ENCODE data around the gene ABR.
"Not testable (repeated sequence)": the region's sequence is repeated elsewhere in the genome, so short reads cannot be mapped to it uniquely, and the experiment has no call there.

ABR gene

GRCh38 chr17:1067282-1067956, 112.4 kb downstream of the ABR start:
- no peak overlapping the region for H3K4me3 ChIP-seq (ENCODE audit: low read depth, low read length)
- TF ChIP-seq POLR2A (IDR thresholded peaks at IDR 0.05; ENCODE audit: extremely low read depth, insufficient read length), result no peak
- no peak for TF ChIP-seq MAX (IDR thresholded peaks at IDR 0.05; ENCODE audit: low read depth, low read length)
- TF ChIP-seq MYC (IDR thresholded peaks at IDR 0.05; ENCODE audit: low read depth, low read length), result no peak
- no peak for TF ChIP-seq CTCF (IDR thresholded peaks at IDR 0.05; ENCODE audit: low read depth, low read length)
- DNase-seq (ENCODE audit: low read depth), result no peak

- DNase-seq (ENCODE audit: low read depth); H3K4me3 ChIP-seq (ENCODE audit: low read depth, low read length): not testable (repeated sequence)
Observed at GRCh38 chr17:1065416-1065815, 114.4 kb downstream of the ABR start.

DNA sequence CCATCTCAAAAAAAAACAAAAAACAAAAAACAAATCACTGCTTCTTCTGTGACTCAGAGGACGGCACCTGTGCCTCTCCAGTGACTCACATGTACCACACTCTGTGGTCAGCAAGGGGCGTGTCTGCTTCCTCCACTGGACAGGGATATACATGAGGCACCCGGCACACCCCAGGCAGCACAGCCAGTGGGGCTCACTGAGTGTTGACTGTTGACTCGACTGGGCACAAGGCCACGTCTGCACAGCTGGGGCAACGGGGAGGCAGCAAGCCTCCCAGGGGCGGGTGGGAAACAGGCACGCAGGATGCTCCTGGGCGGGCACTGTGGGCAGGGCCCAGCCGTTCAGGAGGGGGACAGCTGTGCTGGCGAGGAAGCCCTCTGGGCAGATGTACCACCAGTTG, 118.8 kb downstream of the ABR start:
- peak; percentile 22 for DNase-seq (ENCODE audit: low read depth)
- TF ChIP-seq MYC (IDR thresholded peaks at IDR 0.05; ENCODE audit: low read depth, low read length) (no peak), CTCF (IDR thresholded peaks at IDR 0.05; ENCODE audit: low read depth, low read length) (no peak), MAX (IDR thresholded peaks at IDR 0.05; ENCODE audit: low read depth, low read length) (no peak), POLR2A (IDR thresholded peaks at IDR 0.05; ENCODE audit: extremely low read depth, insufficient read length) (no peak)
- no peak overlapping the region for H3K4me3 ChIP-seq (ENCODE audit: low read depth, low read length)

GRCh38 chr17:1059131-1059795, 120.5 kb downstream of the ABR start:
- DNase-seq (ENCODE audit: low read depth), result no peak
- H3K4me3 ChIP-seq (ENCODE audit: low read depth, low read length), result no peak overlapping the region
- TF ChIP-seq MYC (IDR thresholded peaks at IDR 0.05; ENCODE audit: low read depth, low read length), result no peak
- no peak for TF ChIP-seq POLR2A (IDR thresholded peaks at IDR 0.05; ENCODE audit: extremely low read depth, insufficient read length)
- TF ChIP-seq CTCF (IDR thresholded peaks at IDR 0.05; ENCODE audit: low read depth, low read length), result no peak
- no peak for TF ChIP-seq MAX (IDR thresholded peaks at IDR 0.05; ENCODE audit: low read depth, low read length)

DNA sequence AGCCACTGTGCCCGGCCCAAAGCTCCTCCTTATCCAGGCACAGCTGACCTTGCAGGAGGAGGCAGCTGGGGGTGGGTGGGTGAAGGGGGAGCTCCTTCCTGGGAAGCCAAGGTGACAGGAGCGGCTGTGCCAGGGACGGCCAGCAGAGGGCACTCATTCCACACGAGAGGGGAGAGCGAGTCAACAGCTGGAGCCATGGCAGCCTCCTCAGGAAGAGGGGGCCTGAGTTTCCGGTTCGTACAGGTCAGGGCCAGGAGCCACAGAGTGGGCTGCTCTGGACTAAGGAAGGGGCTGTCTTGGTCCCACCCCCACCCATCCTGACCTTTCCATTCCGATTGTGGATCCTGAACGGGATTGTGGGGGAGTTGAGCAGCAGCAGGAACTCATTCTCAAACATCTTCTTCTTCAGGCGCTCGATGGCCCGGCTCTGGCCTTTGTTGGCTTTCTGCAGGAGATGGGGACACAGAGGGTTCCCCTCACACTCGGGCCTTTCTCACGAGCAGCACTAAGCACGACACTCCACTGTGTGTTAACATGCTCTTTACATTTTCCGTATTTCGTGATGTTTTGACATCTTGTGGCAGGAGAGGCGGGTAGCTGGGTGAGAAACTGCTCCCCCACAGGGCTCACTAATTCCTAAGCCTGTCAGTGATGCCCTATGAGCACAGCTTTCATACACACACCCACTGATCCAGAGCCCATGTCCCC, 121.2 kb downstream of the ABR start:
- peak; percentile 61 for DNase-seq (ENCODE audit: low read depth)
- TF ChIP-seq CTCF (IDR thresholded peaks at IDR 0.05; ENCODE audit: low read depth, low read length), result peak; percentile 42
- TF ChIP-seq MYC (IDR thresholded peaks at IDR 0.05; ENCODE audit: low read depth, low read length), result no peak
- H3K4me3 ChIP-seq (ENCODE audit: low read depth, low read length), result no peak overlapping the region

DNA sequence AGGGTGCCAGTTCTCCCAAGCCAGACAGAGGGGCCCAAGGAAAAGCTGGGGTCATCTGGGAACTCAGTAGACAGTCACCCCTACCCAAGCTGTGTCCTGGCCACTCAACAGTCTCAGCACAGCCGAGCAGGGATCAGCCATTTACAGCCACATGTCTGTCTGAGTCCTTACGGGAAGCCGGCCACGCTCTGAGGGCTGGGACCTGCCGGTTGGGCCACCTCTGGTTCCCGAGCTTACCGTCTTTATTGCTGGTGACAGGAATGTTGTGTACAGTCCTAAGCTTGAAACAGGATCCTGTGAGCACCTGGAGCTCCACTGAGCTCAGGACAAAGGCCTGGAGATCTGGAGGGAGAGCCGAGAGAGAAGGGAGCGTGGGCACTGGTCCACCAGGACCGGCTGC, 123.0 kb downstream of the ABR start:
- no peak for DNase-seq (ENCODE audit: low read depth)
- no peak overlapping the region for H3K4me3 ChIP-seq (ENCODE audit: low read depth, low read length)
- no peak for TF ChIP-seq MAX (IDR thresholded peaks at IDR 0.05; ENCODE audit: low read depth, low read length)

All from NB4 (cell line).